ES-I3 (cell line): ENCODE results near the gene ZNG1C.
"Not testable (repeated sequence)": the region's sequence is repeated elsewhere in the genome, so short reads cannot be mapped to it uniquely, and the experiment has no call there.

Experiments used
- H3K36me3 ChIP-seq: 2 replicates; pipeline ENCODE4 v1.6.1; 2013; ENCODE audit warnings: mild to moderate bottlenecking, low read length, control low read depth, moderate library complexity; ENCODE audit not compliant: insufficient read depth
- H3K4me1 ChIP-seq: 2 replicates; pipeline ENCODE4 v1.6.1; 2013; ENCODE audit warnings: mild to moderate bottlenecking, control low read depth, low read length; ENCODE audit not compliant: insufficient read depth
- H3K9ac ChIP-seq: 2 replicates; pipeline ENCODE4 v1.6.1; 2013; ENCODE audit warnings: low read depth, mild to moderate bottlenecking, low read length, moderate library complexity
- H3K9me3 ChIP-seq: 2 replicates; pipeline ENCODE4 v1.6.1; 2013; ENCODE audit warnings: mild to moderate bottlenecking, low read length, moderate library complexity; ENCODE audit not compliant: control insufficient read depth, insufficient read depth

The ZNG1C gene

DNA sequence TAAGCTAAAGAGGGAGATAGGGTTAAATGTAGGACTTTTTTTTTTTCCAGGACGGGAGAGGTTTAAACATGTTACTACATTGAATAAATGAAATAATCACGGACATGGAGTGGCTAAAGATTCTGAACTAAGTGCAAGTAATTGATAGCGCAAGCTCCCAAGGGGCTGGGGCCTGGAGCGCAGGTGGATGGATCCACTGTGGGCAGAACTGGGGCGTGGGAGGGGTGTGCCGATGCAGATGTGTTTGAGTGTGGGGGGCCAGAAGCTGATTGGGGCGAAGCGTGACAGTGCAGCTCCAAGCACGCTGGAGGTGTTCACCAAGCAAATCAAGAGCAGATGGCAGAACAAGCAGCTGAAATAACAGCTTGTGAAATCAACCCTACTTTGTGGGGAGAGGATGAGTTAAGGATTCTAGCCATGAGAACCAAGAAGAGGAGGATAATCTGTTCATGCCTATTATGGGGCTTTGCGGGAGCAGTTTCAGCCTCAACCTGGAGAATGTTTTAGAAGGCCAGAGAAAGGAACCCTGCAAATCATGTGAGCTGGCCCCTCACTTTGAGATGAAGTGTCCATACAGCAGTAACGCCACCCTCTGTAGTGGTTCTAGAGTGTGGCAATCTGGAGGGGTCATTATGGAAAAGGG, 88.9 kb downstream of the ZNG1C start:
- H3K36me3 ChIP-seq, H3K9ac ChIP-seq, H3K4me1 ChIP-seq, H3K9me3 ChIP-seq: not testable (repeated sequence)

DNA sequence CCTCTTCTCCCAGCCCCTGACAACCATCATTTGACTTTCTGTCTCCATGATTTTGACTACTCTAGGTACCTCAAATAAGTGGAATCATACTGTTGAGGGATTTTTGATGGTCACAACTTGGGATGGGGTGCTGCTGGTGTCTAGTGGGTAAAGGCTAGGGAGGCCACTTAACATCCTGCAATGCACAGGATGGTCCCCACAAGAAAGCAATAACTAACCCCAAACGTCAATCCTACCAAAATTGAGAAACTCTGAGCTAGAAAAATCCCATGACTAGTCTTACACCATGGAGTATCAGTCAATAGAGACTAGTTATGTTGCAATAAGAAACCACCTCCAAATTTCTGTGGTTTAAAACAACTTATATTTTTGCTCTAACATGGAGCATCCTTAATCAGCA, 90.3 kb downstream of the ZNG1C start:
- H3K36me3 ChIP-seq, H3K9ac ChIP-seq, H3K9me3 ChIP-seq, H3K4me1 ChIP-seq: not testable (repeated sequence)

DNA sequence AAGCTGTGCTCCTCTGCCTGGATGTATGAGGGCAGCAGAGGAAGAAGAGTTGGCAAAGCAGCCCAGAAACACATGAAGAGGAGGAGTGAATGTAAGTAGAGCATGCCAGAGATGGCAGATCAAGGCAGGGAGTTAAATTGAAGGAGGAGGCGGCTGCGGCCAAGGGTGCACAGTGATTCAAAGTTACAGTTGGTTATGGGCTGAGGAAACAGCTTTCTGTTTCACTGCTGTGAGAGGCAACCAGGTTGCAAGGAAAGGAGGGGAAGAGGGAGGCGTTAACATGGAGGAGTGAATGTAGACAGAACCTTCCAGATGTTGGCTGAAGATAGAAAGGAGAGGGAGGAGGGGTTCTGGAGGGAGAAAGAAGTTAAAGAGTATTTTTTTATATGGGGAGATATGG, 94.2 kb downstream of the ZNG1C start:
- not testable (repeated sequence) for H3K9ac ChIP-seq

DNA sequence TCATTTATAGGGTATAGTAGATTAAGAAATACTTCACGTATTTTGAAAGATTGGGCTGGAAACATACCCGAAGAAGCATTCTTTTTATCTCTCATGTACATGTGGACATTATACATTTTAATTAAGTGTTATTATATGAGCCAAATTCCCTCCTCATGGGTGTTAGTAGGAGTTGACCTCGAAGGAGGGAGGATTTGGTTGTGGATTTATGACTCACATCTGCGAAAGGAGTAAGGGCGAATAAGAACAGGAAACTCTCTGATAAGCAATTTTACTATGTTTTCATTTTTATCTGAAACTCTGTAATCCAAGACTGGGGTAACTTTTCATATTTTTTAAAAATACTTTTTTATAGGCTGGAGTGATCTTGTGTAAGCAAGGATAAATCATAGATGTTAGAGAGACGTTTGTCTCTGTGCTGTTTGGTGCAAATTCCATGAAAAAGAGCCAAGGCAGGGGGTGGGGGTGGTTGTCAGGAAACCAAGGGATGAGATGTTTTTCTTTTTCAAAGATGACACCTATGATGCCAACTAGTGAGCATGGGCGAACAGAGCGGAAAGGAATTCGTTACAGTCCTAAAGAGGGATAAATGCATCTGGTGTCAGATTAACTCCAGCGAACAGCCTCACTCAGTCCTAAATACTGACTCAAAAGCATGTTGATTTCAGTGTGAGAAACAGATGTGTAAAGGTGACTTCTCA, 95.0 kb downstream of the ZNG1C start:
- H3K4me1 ChIP-seq, H3K9ac ChIP-seq, H3K36me3 ChIP-seq, H3K9me3 ChIP-seq: not testable (repeated sequence)

More for the DNA sequence above, 94.2 kb downstream of the ZNG1C start:
- H3K9me3 ChIP-seq, H3K36me3 ChIP-seq, H3K4me1 ChIP-seq: not testable (repeated sequence)

DNA sequence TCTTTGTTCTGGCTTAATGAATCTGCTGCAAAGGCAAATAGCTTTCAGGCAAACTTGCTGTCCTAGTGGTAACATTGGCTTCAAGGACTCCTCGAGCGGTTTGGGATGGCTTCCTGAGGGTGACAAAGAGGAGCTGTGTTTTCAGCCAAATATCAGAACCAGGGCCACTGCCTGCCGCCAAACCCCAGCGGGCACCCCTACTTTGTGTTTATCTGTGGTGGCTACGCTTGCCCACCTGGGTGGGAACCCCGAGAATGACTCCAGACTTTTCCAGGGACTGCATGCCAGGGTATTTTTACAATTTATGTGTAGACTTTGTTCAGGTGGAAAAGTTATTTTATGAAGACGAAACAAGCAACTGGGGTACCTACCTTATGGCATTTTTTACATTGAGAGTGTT, 96.2 kb downstream of the ZNG1C start:
- not testable (repeated sequence) for H3K9me3 ChIP-seq, H3K4me1 ChIP-seq, H3K36me3 ChIP-seq, H3K9ac ChIP-seq

DNA sequence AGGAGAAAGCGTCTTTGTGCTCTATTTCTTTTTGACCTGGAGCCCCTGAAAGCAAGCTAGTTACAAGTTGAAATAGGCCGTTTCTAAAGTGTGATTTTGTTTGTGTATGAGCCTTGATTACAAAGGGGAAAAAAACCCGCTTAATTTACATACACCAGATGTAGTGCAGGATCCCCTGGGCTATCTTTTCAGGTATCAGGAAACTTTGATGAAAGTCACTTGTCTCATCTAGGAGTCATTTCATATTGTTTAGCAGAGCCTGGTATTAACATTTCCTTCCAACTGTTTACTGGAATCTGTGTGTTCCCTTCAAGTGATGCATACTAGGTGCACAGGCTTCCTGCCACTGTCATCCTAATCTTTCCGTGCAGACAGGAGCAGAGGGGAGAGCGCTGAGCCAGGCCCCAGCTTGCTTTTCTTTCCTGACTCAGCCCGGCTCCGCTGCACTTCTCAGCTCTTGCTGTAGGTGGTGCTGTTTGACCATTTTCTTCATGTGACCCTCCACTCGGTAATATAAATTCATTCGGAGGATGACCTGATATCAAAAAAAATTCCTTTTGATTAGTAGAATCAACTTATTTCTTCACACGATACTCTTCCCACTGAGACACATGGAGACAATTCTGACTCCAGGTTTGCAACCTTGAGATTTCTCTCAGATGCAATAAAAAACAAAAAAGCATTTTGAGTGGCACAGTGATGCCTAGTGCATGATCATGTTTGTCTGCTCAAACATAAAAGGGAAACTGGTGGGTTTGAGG, 100.7 kb downstream of the ZNG1C start:
- not testable (repeated sequence) for H3K36me3 ChIP-seq, H3K9me3 ChIP-seq

DNA sequence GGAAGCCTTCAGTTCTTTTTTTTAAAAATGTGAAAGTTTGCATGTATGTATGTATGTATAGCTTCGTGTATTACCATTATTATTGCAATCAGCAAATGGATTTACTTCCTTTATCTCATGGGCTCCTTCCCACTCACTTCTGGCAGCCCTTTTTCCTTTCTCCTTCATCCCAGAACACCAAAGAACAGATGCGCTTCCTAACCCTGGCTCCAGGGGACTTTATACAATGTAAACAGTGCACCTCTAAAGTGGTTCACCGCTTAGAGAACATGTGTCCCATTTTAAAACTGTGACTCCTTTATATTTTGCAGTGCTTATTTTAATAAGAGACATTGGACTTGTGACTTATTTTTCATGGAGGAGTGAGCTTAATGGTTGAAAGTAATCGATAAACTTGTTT, 101.5 kb downstream of the ZNG1C start:
- H3K4me1 ChIP-seq, H3K36me3 ChIP-seq, H3K9ac ChIP-seq, H3K9me3 ChIP-seq: not testable (repeated sequence)

More for the DNA sequence above, 100.7 kb downstream of the ZNG1C start:
- not testable (repeated sequence) for H3K9ac ChIP-seq, H3K4me1 ChIP-seq

DNA sequence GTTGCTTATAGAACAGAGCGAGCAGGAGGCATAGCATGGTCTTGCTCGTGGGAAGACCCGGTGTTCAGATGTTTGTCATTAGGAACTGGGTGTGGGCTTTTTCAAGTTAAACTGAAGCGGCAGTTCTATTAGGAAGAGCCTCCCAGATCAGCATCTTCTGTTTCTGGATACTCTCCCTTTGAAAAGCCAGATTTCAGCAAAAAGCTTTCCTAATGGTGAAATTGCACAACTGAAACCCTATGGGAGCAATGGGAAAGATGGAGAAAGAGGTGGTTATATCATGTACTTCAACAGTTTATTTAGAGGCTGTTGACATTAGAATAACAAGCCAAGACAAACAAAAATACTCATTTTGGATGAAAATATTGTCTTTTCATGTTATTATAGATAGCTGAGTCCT, 102.2 kb downstream of the ZNG1C start:
- not testable (repeated sequence) for H3K9me3 ChIP-seq, H3K9ac ChIP-seq, H3K36me3 ChIP-seq, H3K4me1 ChIP-seq
